Smooth muscle cell (in vitro differentiated cells): ENCODE data around the gene DCDC2. TPM values are rescaled to one million over a fixed set of nuclear protein-coding genes. Genes with fewer than 3 reads are reported as not detected.
"Not testable (repeated sequence)": the region's sequence is repeated elsewhere in the genome, so short reads cannot be mapped to it uniquely, and the experiment has no call there.

ENCODE experiments used
- DNase-seq: peaks from one replicate; lab custom pipeline; 2025; ENCODE audit not compliant: unreplicated experiment; lab: John Stamatoyannopoulos, UW
- H2AFZ ChIP-seq: fragments of 200-600 bp; sonication (generic); 2 replicates; pipeline ENCODE4 v1.6.0; 2016; ENCODE audit warnings: antibody characterized with exemption, low read depth, mild to moderate bottlenecking
- H3F3A ChIP-seq: fragments of 200-600 bp; sonication (generic); 2 replicates; pipeline ENCODE4 v1.6.0; 2017; ENCODE audit warnings: antibody characterized with exemption, low read depth
- H3K27ac ChIP-seq: fragments of 200-600 bp; sonication (generic); 2 replicates; pipeline ENCODE4 v1.5.1; 2016; ENCODE audit warnings: low read depth, mild to moderate bottlenecking
- H3K27me3 ChIP-seq: fragments of 200-600 bp; sonication (generic); 2 replicates; pipeline ENCODE4 v1.6.1; 2016; ENCODE audit warnings: low read depth, mild to moderate bottlenecking
- H3K36me3 ChIP-seq: fragments of 200-600 bp; sonication (generic); 2 replicates; pipeline ENCODE4 v1.5.1; 2016; ENCODE audit warnings: low read depth
- H3K4me1 ChIP-seq: fragments of 200-600 bp; sonication (generic); 2 replicates; pipeline ENCODE4 v1.5.1; 2016; ENCODE audit warnings: low read depth
- H3K4me2 ChIP-seq: fragments of 200-600 bp; sonication (generic); 2 replicates; pipeline ENCODE4 v1.6.0; 2016; ENCODE audit warnings: mild to moderate bottlenecking
- H3K4me3 ChIP-seq: fragments of 200-600 bp; sonication (generic); 2 replicates; pipeline ENCODE4 v1.5.1; 2016; ENCODE audit warnings: mild to moderate bottlenecking
- H3K79me2 ChIP-seq: fragments of 200-600 bp; sonication (generic); 2 replicates; pipeline ENCODE4 v1.6.0; 2016; ENCODE audit warnings: low read depth, mild to moderate bottlenecking
- H3K9ac ChIP-seq: fragments of 200-600 bp; sonication (generic); 2 replicates; pipeline ENCODE4 v1.6.0; 2016; ENCODE audit warnings: low read depth
- H3K9me3 ChIP-seq: fragments of 200-600 bp; sonication (generic); replicated peaks from 2 replicates; pipeline ENCODE4 v1.5.1; 2016; ENCODE audit warnings: low read depth
- H4K20me1 ChIP-seq: fragments of 200-600 bp; sonication (generic); 2 replicates; pipeline ENCODE4 v1.6.0; 2016; ENCODE audit warnings: low read depth
- CTCF ChIP-seq: fragments of 200-600 bp; sonication (generic); IDR thresholded peaks from 2 replicates; pipeline ENCODE4 v1.5.1; 2017; ENCODE audit warnings: borderline replicate concordance, mild to moderate bottlenecking, antibody characterized with exemption; ENCODE audit not compliant: insufficient read depth, poor library complexity, severe bottlenecking
- WGBS: methylation state at CpG from one replicate; pipeline ENCODE4 v1.1.7; 2016; ENCODE audit warnings: low lambda C conversion rate; 5-methylcytosine and 5-hydroxymethylcytosine counted together
- polyA plus RNA-seq: library from polyadenylated mRNA; unstranded; fragments of >200 nt; fragmentation: Nextera tagmentation; extraction: Ambion mirVana; gene quantifications from 2 replicates; pipeline ENCODE4 v1.2.1, GENCODE V29; 2016
- total RNA-seq: library from RNA; depleted of rRNA; stranded (reverse); fragments of >200 nt; gene quantifications from 2 replicates; pipeline ENCODE4 v1.2.3, GENCODE V29; 2014

DCDC2 gene
- total and polyA plus RNA-seq, 2 experiments from 2014 or later = not detected

GRCh38 chr6:24240943-24241342 lies 116.9 kb downstream of the DCDC2 start:
- WGBS = 76% methylated on average over 2 of the region's 2 CpGs
- Histone ChIP-seq H2AFZ (no peak overlapping the region), H4K20me1 (no peaks in the 10 kb centered on the region), H3F3A (no peaks in the 10 kb centered on the region), H3K27ac (no peak overlapping the region), H3K9me3 (no peaks in the 10 kb centered on the region), H3K9ac (no peak overlapping the region), H3K27me3 (no peaks in the 10 kb centered on the region), H3K4me1 (no peaks in the 10 kb centered on the region), H3K4me3 (no peak overlapping the region), H3K79me2 (no peaks in the 10 kb centered on the region), H3K36me3 (no peaks in the 10 kb centered on the region), H3K4me2 (no peak overlapping the region)
- no peak for DNase-seq
- TF ChIP-seq CTCF = no peak

- Histone ChIP-seq H3K4me2 (no peak overlapping the region), H3K9me3 (no peaks in the 10 kb centered on the region), H3K4me1 (no peaks in the 10 kb centered on the region), H3K79me2 (no peaks in the 10 kb centered on the region), H3F3A (no peaks in the 10 kb centered on the region), H2AFZ (no peak overlapping the region), H3K9ac (no peak overlapping the region), H3K27ac (no peak overlapping the region), H4K20me1 (no peaks in the 10 kb centered on the region), H3K36me3 (no peaks in the 10 kb centered on the region), H3K4me3 (no peak overlapping the region), H3K27me3 (no peaks in the 10 kb centered on the region)
- no peak for DNase-seq
- no peak for TF ChIP-seq CTCF
- WGBS = 94% methylated on average over 3 of the region's 3 CpGs
Measured at GRCh38 chr6:24240380-24240928, 117.4 kb downstream of the DCDC2 start.

- H3K79me2 ChIP-seq = no peaks in the 10 kb centered on the region
- H3K4me1 ChIP-seq = no peaks in the 10 kb centered on the region
- no peaks in the 10 kb centered on the region for H3F3A ChIP-seq
- no peaks in the 10 kb centered on the region for H3K9me3 ChIP-seq
- H3K27me3 ChIP-seq = no peaks in the 10 kb centered on the region
- H3K27ac ChIP-seq = no peak overlapping the region
- TF ChIP-seq CTCF = no peak
- H4K20me1 ChIP-seq = no peaks in the 10 kb centered on the region
- no peak overlapping the region for H3K4me2 ChIP-seq
- no peaks in the 10 kb centered on the region for H3K36me3 ChIP-seq
- no peak overlapping the region for H3K4me3 ChIP-seq
- DNase-seq = no peak
- 97% methylated on average over 3 of the region's 3 CpGs for WGBS
- no peak overlapping the region for H3K9ac ChIP-seq
- no peak overlapping the region for H2AFZ ChIP-seq
Measured at GRCh38 chr6:24238700-24239099, 119.2 kb downstream of the DCDC2 start.

- not testable (repeated sequence) for H3K79me2 ChIP-seq, DNase-seq, H3K4me3 ChIP-seq, H3F3A ChIP-seq, H4K20me1 ChIP-seq, H3K4me2 ChIP-seq, H3K9me3 ChIP-seq, H3K36me3 ChIP-seq, H3K9ac ChIP-seq, H3K4me1 ChIP-seq, H2AFZ ChIP-seq, H3K27me3 ChIP-seq, H3K27ac ChIP-seq
- WGBS = 96% methylated on average over 3 of the region's 3 CpGs
Measured at GRCh38 chr6:24236779-24237178, 121.1 kb downstream of the DCDC2 start.
